NOMO-1 treated with dmso at 0.1 percent for 144 hours (cell line): ENCODE data around the gene SNX25.
"Not testable (repeated sequence)": the region's sequence is repeated elsewhere in the genome, so short reads cannot be mapped to it uniquely, and the experiment has no call there.

Experiments
- DNase-seq: peaks from one replicate; lab custom pipeline; 2025; ENCODE audit not compliant: unreplicated experiment; lab: John Stamatoyannopoulos, UW

SNX25 gene

GRCh38 chr4:185209031-185209851, at the start of gene SNX25:
Gene SNX25, plus strand, starts transcription at chr4:185209598. Its CDS starts 229 bp downstream, at chr4:185209827.
- DNase-seq, result peak; percentile 39

DNA sequence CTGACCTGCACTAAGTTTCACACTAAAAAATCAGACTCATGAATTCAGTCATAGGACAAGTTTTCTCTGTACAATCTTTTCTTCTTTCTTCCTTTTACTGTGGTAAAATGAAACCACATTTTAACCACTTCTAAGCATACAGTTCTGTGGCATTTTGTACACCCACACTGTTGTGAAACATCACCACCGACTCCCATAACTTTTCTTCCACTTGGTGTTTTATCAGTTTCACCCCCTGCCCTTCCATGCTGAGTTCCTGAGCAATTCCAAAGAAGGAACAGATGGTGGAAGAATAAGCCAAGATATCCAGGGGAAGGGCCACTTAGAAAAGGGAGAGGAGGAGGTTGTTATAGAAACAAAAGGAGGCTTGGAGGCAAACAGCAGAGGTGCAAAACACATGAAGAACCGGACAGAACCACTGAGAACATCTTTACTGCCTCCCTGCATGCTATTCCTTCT, 43.8 kb upstream of the SNX25 start:
- DNase-seq, result peak; percentile 5

DNA sequence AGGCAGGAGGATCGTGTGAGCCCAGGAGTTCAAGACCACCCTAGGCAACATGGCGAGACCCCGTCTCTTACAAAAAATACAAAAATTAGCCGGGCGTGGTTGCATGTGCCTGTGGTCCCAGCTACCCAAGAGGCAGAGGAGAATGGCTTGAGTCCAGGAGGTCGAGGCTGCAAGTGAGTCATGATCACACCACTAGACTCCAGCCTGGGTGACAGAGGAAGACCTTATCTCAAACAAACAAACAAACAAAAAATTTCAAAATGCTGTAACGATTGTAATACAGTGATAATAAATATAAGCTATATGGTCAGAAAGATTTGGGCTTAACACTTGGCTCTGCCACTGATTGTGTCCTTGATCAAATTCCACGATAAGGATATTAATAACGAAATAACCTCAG, 42.2 kb upstream of the SNX25 start:
- DNase-seq, result no peak

GRCh38 chr4:185171373-185172071, 37.9 kb upstream of the SNX25 start:
- DNase-seq, result no peak

DNA sequence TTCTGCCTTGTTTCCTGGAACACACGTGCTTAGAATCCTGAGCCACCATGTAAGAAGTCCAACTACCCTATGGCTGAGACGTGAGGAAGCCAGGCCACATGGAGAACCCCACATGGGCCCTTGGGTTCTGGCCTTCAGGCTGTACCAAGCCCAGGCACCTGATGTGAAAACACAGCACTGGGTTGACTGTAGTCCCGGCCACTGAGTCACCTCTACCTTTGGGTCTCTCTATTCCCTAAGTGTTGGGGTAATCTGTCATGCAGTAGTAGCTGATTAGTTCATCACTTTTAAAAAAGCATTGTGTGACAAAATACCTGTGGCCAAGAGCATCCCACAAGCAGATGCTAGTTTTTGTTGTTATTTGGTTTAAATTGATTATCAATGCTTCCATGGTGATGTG, 29.9 kb upstream of the SNX25 start:
- DNase-seq, result no peak

GRCh38 chr4:185182239-185182638, 27.2 kb upstream of the SNX25 start:
- no peak for DNase-seq

GRCh38 chr4:185183622-185184281, 25.6 kb upstream of the SNX25 start:
- DNase-seq, result peak; percentile 30

GRCh38 chr4:185186769-185187168, 22.6 kb upstream of the SNX25 start:
- no peak for DNase-seq

DNA sequence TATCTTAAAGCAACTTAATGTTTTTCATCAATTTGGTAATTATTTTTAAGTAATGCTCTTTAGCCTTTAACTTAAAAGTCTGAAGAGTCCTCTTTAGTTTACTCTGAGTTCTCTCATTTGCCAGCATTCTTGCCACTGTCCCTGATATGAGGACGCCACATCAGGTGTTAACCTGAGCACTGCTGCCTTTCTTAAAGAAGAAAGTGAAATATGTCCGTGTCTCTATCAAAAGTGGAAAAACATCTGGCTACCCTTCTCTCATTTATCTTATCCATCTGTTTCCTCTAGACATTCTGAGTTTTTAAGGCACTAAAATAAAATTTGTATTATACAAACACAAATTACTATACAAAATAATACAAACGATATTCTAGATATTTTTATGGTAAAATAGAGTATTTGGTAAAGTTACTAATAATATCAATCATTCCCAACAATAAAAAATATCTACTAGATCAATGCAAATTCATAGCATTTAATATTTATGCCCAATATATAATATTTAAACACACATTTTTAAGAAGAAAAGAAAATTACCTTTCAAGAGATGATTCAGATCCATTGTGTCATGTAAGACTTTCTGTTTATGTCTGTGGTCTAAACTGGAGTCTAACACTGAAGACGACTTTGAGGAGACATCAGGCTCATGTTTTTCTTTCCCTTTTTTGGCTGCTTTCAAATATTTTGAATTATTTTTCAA, 19.6 kb upstream of the SNX25 start:
- DNase-seq, result no peak

- DNase-seq, result no peak
Observed at GRCh38 chr4:185190306-185190856, 19.0 kb upstream of the SNX25 start.

- DNase-seq, result no peak
Observed at GRCh38 chr4:185192059-185192458, 17.3 kb upstream of the SNX25 start.

GRCh38 chr4:185194924-185195888, 14.2 kb upstream of the SNX25 start:
- DNase-seq, result no peak

DNA sequence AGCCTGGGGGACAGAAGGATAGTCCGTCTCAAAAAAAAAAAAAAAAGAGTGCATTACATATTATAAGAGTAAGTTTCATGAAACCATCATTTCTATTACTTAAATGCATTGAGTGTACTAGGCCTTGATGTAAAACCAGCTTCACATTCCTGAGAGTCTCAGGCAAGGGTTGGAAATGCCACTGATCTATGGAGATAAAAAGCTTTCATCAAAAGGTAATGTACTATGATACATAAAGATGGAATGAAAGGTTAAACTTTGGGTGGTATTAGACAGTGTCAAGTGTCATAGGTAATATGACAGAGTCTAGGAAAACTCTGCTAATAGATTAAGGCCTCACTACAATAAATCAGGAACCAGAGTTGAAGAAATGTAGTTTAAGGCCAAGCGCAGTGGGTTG, 13.0 kb upstream of the SNX25 start:
- DNase-seq, result no peak

DNA sequence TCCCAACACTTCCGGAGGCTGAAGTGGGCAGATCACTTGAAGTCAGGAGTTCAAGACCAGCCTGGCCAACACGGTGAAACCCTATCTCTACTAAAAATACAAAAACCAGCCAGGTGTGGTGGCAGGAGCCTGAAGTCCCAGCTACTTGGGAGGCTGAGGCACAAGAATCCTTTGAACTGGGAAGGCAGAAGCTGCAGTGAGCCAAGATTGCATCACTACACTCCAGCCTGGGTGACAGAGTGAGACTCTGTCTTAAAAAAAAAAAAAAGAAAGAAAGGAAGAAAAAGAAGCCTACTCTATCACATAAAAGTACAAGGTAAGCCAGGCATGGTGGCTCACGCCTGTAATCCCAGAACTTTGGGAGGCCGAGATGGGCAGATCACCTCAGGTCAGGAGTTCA, 11.2 kb upstream of the SNX25 start:
- not testable (repeated sequence) for DNase-seq

- no peak for DNase-seq
Observed at GRCh38 chr4:185201977-185202962, 7.1 kb upstream of the SNX25 start.

DNA sequence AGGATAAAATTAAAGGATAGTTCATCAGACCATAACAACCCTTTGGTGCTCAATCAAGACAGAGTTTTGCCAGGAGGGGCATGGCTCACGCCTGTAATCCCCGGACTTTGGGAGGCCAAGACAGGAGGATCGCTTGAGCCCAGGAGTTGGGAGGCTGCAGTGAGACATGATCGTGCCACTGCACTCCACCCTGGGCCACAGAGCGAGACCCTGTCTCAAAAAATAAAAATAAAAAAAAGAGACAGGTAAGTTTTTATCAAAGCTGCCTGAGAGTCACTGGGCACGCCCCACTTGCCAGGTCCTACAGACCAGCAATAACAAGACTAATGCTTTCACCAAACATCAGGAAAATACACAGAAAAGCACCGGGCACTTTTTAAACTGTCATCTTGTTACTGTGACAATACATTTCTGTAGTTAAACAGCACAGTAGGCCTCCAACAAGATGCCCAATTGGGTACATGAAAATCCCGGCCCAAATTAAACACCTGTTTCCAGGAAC, 6.4 kb upstream of the SNX25 start:
- DNase-seq, result no peak

- peak; percentile 77 for DNase-seq
Observed at GRCh38 chr4:185203486-185204237, 5.7 kb upstream of the SNX25 start, which contains the start of gene CFAP97. Gene CFAP97, minus strand, starts transcription at chr4:185204000. Its CDS starts 12,804 bp downstream, at chr4:185191196.
